NCI-H1930 (cell line): ENCODE data around the gene OR4K15.
"Not testable (repeated sequence)": the region's sequence is repeated elsewhere in the genome, so short reads cannot be mapped to it uniquely, and the experiment has no call there.

Experiments used
- DNase-seq, 2 experiments: peaks; one replicate each; lab custom pipeline; 2025; lab: John Stamatoyannopoulos, UW

OR4K15 gene

GRCh38 chr14:19975291-19975690 is at the start of gene OR4K15:
TSS of gene OR4K15 (plus strand) at chr14:19975591. CDS start at chr14:19975591, 0 bp downstream.
- no peak for DNase-seq

DNA sequence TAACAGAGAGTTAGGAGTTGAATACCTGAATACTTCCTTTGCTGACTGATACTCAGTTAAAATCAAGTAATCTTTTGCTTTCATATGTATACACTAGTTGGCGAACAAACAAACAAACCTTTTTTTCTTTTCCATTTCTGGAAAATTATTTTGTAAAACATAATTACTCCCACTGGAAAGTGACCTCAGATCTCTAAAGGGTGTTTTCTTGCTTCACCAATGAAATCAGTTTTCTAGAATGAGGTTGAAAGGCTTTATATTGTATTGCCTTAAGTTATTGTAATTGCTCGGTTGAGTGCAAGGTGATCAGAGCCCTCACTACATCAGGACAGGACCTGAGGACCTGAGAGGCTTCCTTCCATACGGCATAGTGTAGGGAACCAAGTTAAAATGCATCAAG is 44.8 kb upstream of the OR4K15 start, which contains the start of gene OR4K1:
Gene OR4K1, plus strand, starts transcription at position 301 of the 400 bp plus-strand sequence. CDS start 4,750 bp downstream, outside the sequence.
- no peak for DNase-seq

GRCh38 chr14:19941668-19942067 is 33.7 kb upstream of the OR4K15 start:
- DNase-seq = no peak

DNA sequence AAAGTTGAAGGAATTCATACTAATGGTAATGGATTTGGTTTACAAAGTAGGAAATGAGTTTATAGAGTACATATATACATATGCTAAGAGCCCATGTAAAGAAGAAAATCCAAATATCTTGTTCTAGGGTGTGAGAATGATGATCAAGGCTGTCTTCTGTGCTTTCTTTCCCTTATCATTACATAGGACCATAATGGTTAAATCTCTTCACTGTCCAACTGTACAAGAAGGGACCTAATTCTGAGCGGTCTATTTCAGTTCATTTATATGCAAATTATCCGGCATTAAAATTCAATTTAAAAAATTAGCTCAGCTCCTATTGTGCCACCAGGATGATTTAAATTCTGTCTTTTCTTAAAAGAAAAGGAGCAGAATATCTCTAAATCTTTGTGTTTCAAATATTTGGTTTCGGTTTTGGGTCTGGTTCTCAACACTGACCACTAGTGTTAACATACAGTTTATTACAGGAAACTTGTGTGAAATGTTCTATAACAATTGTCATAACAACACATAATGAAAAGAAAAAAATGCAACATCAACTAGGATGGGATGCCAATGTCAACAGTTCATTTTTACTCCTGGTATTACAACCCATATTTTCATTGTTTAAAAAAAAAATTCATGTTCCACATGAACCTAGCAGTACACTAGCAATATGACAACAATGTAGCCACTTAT is 27.8 kb upstream of the OR4K15 start:
- no peak for DNase-seq

GRCh38 chr14:19949218-19949617 is 26.2 kb upstream of the OR4K15 start:
- no peak for DNase-seq

DNA sequence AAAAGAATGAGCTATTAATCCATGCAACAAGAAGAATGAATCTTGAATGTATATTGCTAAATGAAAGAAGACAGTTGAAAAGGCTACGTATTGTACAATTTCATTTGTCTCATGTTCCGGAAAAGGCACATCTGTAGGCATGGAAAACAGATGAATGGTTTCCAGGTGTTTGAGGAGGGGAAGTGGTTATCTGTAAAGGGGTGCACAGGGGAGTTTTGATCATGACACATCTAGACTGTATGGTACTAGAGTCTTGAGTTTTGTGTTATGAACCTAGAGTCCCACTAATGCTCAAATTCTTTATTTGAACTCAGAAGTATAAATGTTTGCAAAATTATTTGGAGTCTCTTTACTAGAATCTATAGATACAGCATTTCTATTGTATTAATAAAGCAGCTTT is 5.7 kb upstream of the OR4K15 start:
- not testable (repeated sequence) for DNase-seq

- DNase-seq = no peak
Observed at GRCh38 chr14:19974844-19975243, 547 bp upstream of the OR4K15 start.

DNA sequence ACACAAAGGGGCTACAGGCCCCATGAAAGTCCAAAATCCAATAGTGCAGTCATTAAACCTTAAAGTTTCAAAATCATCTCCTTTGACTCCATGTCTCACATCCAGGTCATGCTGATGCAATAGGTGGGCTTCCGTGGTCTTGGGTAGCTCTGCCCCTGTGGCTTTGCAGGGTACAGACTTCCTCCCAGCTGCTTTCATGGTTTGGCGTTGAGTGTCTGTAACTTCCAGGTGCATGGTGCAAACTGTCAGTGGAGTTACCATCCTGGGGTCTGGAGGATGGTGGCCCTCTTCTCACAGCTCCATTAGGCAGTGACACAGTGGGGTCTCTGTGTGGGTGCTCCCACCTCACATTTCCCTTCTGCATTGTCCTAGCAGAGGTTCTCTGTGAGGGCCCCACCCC is 18.0 kb downstream of the OR4K15 start:
- no peak for DNase-seq

GRCh38 chr14:20001863-20002262 is 26.5 kb downstream of the OR4K15 start, which contains the start of gene OR4Q2:
TSS of gene OR4Q2 (plus strand) at chr14:20002163.
- no peak for DNase-seq

- no peak for DNase-seq
Observed at GRCh38 chr14:20002319-20002718, 26.9 kb downstream of the OR4K15 start.

- no peak for DNase-seq
Observed at GRCh38 chr14:20008156-20008555, 32.8 kb downstream of the OR4K15 start.

DNA sequence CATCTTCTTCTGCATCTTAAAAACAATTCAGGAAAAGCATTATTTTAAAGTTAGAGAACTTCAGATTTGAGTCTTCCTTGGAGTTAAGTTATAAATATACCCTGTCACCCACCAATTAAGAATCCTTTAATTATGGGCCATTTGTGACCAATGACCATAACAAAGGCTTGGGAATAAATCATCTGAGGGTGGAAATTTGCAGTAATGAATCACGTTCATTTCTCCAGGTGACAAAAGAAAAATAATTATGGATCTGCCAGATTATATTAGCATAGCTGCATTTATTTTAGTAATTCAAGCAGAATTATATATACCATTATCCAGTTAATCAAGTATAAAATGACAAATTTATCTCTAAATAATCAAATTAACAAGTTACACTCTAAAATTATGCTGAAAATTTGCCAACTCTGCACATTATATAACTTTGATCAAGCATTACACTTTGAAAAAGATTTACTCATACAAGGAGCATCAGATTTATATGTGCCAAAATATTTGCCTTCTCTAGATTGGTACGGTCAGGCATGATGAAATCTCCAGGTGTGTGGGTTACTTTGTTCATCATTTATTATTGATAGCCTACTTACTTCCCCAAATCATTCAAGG is 44.0 kb downstream of the OR4K15 start, which contains the start of gene OR4K14:
Gene OR4K14, minus strand, starts transcription at position 51 of the 609 bp plus-strand sequence. CDS start 4,114 bp downstream, outside the sequence.
- no peak for DNase-seq
